IPS-NIHi7 (cell line): Measurements from ENCODE around the gene NAV2.

ENCODE experiments used
- DNase-seq: peaks from one replicate; pipeline ENCODE4 v3.0.0; 2012; ENCODE audit warnings: mixed read lengths; ENCODE audit errors: extremely low spot score

The NAV2 gene

GRCh38 chr11:19712281-19713195 lies at the start of gene NAV2:
Gene NAV2, plus strand, starts transcription at chr11:19712837. Its CDS starts 859 bp downstream, at chr11:19713696.
- peak; percentile 95 for DNase-seq

GRCh38 chr11:19663206-19663605 lies 49.4 kb upstream of the NAV2 start:
- DNase-seq: no peak

GRCh38 chr11:19664886-19665548 lies 47.6 kb upstream of the NAV2 start:
- no peak for DNase-seq

GRCh38 chr11:19666951-19667350 lies 45.7 kb upstream of the NAV2 start:
- no peak for DNase-seq

DNA sequence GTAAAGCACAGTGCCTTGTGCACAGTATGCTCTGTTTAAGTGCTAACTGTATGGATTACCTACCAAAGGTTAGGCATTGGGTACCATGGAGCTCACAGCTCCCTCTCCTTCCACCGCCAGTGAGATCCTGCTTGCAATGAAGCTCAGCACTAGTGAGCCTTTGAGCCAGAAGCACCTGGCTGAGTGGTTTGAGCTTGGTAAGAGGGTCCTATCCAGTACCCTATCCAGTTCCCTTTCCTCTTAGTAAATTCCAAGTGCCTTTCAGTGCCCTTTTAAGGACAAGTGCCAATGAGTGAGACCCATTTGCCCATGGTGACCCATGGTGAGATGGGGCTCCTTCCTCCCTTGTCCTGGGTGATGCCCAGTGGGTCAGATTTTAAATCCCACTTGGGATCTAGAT lies 43.1 kb upstream of the NAV2 start:
- no peak for DNase-seq

DNA sequence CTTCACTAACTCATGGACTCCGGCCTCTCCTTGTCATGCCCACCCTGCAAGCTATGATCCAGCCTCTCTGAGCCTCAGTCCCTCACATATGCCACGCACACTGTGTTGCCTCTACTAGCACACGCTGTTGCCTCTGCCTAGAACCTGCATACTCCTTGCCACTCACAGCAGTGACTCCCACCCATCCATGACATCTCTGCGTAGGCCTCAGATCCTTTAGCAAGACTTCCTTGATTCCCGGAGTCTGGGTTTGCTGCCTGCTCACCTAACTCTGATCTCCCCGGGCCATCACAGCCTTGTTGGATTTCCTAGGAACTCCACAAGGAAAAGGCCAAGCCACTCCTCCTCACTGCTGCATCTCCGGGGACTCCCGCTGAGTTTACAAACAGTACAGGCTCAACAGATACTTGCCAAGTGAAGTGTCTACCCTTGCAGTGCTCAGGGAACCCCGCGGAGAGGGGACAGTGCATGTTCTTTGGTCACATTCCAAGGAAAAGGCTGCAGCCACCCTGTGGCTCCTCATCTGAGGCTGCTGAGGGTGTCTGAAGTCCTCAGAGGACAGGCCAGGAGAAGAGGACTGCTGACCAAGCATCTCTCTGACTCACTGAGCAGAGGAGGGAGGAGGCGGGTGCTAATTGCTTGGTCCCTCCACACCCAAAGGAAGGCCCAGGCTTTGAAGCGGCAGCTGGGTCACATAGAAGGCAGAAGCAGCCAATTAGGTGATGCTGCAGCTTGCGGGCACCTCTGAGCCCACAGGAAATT lies 42.4 kb upstream of the NAV2 start:
- DNase-seq: peak; percentile 55

- no peak for DNase-seq
These were observed 39.9 kb upstream of the NAV2 start for GRCh38 chr11:19672586-19673206.

DNA sequence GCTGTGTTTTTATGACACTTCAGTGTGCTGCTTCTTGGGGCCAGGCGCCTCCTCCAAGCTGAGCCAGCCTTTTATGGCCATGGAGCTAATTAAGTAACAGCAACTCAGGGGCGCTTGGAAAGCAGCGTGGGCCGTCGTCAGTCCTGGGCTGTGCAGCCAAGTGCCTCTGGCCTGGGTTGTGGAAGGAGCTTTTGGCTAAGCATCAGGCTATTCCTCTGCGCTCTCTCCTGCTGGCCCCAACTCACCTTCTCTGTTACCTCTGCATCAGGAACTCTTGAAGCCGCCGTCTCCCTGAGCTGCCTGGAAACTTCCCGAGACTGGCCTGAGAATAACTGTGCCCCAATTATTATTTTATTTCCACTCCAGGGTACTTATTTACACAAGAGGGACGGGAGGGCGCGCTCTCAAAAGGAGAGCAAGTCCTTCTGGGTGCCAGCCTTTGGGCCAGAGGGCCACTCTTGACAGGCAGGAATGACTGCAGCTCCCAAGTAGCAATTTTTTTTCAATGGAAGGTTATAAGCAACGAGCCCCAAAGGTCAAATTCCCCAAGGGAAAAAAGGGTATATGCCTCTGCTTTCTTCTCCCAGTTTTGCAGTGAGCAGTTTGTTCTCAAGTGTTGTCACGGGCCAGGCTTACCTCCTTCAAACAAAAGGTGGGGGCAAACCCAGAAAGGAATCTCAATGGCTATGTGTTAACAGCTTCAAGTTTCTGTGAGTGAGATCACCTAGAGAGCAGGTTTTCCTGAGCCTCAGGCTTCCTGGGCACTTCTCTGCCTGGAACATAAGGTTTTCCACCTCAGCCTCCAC lies 38.5 kb upstream of the NAV2 start:
- DNase-seq: peak; percentile 55

GRCh38 chr11:19674836-19675235 lies 37.8 kb upstream of the NAV2 start:
- no peak for DNase-seq

- DNase-seq: no peak
These were observed 37.2 kb upstream of the NAV2 start for GRCh38 chr11:19675397-19675796.

DNA sequence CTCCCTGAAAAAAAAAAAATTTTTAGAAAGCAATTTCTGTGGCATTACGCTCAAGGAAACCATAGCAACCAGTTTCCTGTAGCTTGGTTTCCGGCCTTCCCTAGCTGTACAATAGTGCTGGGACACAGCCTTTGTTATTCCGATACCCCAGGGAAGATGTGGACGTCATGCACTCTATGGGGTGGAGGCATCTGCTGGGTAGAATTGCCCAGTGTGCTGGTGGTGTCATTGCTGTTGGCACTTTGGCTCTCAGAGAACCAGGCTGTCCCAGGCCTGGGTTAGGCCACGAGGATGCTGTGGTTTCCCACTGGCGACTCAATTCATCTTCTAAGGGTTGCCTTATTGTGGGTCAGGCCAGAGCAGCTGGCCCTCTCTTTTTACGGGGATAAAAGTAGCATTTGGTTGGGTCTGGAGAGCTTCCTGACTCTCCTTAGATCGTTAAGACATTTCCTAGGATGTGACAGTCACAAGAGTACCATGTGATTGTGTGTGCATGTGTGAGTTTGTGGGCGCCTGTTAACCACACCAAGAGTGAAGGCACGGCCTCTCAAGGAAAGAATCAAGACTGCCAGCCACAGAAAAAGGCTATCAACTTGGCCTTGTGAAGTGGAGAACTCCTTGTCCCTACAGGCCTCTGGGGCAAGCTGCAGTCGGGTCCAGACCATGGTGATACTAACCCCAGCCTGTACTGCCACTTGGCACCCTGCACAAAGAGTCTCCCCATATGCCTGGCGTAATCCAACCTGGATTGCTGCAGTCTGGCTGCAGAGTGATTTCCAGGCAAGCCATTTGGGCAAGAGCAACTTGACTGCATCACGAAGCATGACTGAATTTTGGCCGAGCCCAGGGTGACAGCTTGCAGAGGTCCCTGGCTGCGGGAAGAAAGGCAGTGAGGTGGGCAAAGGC lies 35.9 kb upstream of the NAV2 start:
- no peak for DNase-seq

DNA sequence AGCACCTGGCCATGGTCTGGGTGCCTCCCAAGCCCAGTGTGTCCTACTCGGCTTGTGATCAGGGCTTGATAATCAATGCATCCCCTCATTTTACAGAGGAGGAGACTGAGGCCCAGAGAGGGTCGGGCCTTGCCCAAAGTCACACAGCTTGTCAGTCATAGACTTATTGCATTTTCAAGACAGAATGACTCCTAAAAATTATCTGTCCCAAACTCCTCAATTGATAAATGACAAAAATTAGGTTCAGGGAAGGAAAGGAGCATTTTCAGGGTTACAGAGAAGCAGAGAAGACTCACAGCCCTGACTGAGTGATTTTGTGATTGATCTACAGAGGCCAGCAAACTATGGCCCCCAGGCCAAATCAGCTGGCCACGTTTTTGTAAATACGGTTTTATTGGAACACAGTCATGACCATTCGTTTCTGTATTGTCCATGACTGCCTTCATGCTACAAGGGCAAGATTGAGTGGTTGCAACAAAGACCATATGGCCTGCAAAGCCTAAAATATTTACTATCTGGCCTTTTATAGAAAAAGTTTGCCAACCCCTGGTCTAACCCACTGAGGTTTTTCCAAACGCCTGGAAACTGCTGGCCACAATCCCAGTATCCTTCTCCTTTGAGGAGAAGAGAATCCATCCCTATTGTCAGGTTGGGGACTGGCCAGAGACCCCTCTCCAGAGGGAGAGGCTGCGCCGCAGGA lies 35.1 kb upstream of the NAV2 start:
- no peak for DNase-seq

DNA sequence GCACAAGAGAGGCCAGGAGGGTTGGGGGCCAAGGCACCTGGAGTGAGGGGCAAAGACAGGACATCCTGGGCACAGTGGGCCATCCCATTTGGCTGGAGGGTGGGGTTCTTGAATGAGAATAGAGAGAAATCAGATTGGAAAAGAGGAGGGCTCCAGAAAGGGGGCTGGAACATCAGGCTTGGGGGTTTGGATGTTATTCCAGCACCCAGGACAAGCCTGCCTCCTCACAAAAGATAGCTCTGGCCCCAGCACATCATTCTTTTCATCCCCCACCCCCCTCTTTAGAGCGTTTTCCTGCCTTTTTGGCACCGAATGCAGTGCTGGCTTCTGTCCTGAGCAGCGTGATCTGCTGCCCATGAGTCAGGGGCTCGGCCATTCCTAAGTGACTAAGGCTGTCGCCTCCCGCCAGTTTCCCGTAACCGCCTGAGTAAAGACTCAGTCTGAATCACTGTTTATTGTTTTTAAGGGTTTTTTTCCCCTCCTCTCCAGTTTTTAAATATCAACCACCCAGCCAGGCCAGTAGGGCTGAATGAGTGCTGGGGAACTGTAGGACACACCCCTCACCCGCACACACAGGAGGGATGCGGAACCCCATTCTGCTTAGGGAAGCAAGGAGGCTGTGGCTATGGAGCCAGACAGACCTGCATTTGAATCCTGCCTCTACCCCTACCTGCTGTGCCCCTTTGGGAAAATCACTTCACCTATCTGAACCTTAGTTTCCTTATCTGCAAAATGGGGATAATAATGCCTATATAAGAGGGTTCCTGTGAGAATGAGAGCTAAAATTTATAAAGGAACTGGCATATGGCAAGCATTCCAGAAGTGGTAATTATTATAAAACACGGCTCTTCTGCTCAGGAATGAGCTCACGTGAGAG lies 32.4 kb upstream of the NAV2 start:
- peak; percentile 67 for DNase-seq

DNA sequence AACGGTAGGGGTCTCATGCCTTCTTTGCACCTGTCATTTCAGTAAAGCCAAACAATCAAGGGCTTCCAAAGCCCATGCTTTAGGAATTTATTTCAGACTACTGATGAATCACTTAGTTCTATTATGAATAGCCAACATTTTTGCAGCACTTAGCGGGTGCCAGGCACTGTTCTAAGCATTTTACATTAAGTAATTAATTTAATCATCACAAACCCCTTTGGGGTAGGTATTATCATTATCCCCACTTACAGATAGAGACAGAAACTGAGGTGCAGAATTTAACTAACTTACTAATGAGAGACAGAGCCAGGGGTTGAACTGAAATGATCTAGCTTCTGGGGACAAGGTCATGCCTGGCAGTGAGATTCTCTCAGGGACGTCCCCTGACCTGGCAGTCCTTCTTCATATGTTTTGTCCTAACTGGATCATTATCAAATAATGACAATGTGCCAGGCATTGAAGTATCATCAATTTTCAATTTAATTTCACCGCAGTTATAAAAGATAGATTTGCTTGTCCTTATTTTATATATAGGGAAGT lies 31.7 kb upstream of the NAV2 start:
- DNase-seq: no peak

- DNase-seq: no peak
These were observed 29.4 kb upstream of the NAV2 start for GRCh38 chr11:19683141-19683805.

- no peak for DNase-seq
These were observed 28.7 kb upstream of the NAV2 start for GRCh38 chr11:19683862-19684491.

- DNase-seq: no peak
These were observed 26.4 kb upstream of the NAV2 start for GRCh38 chr11:19686234-19686633.
